GM12892 (cell line): ENCODE measurements around the gene ADD3.

Experiments
- POLR2A ChIP-seq: IDR thresholded peaks from 2 replicates; pipeline ENCODE4 v1.6.1; 2011; ENCODE audit warnings: low read depth, low read length, control low read depth
- POLR2AphosphoS5 ChIP-seq: IDR thresholded peaks from 2 replicates; pipeline ENCODE4 v1.6.1; 2011; ENCODE audit warnings: low read depth, low read length, control low read depth

- TF ChIP-seq POLR2A, result no peak
- no peak for TF ChIP-seq POLR2AphosphoS5
Observed at GRCh38 chr10:110174816-110175215, 167.0 kb downstream of the ADD3 start.
